Progenitor cell of endocrine pancreas (in vitro differentiated cells): ENCODE measurements around the gene CACNG7. TPM values are rescaled to one million over a fixed set of nuclear protein-coding genes. Genes with fewer than 3 reads are reported as not detected.
A peak's percentile ranks its signal among the peaks of the same experiment; 100 is the strongest.

ENCODE experiments used
- DNase-seq: peaks from one replicate; pipeline ENCODE4 v3.0.0; 2021; ENCODE audit warnings: low spot score; ENCODE audit not compliant: unreplicated experiment
- H3K27ac Mint-ChIP-seq: 2 replicates; pipeline ENCODE4 v1.8.0; 2021; ENCODE audit warnings: mild to moderate bottlenecking, moderate library complexity, mixed read lengths
- H3K27me3 Mint-ChIP-seq: 2 replicates; pipeline ENCODE4 v1.8.0; 2021; ENCODE audit warnings: mixed read lengths
- H3K36me3 Mint-ChIP-seq: 2 replicates; pipeline ENCODE4 v1.8.0; 2022; ENCODE audit warnings: mixed read lengths; ENCODE audit not compliant: insufficient read depth
- H3K4me1 Mint-ChIP-seq: 2 replicates; pipeline ENCODE4 v1.8.0; 2021; ENCODE audit warnings: low read depth, mixed read lengths
- H3K4me3 Mint-ChIP-seq: 2 replicates; pipeline ENCODE4 v1.8.0; 2021; ENCODE audit warnings: low read depth, mild to moderate bottlenecking, moderate library complexity, mixed read lengths
- H3K9me3 Mint-ChIP-seq: 2 replicates; pipeline ENCODE4 v1.8.0; 2021; ENCODE audit warnings: low read depth, mixed read lengths
- total RNA-seq: library from RNA; stranded (reverse); gene quantifications from 2 replicates; pipeline ENCODE4 v1.2.1, GENCODE V29; 2021
- TF ChIP-seq, protein P1 (sequence below): fragments of 200-600 bp; sonication (generic); IDR thresholded peaks from one replicate; pipeline ENCODE4 v1.5.0; 2021; ENCODE audit warnings: antibody characterized with exemption, mild to moderate bottlenecking; ENCODE audit not compliant: unreplicated experiment

CACNG7 gene
- total RNA-seq, 1 donor from 2014 or later = not detected

DNA sequence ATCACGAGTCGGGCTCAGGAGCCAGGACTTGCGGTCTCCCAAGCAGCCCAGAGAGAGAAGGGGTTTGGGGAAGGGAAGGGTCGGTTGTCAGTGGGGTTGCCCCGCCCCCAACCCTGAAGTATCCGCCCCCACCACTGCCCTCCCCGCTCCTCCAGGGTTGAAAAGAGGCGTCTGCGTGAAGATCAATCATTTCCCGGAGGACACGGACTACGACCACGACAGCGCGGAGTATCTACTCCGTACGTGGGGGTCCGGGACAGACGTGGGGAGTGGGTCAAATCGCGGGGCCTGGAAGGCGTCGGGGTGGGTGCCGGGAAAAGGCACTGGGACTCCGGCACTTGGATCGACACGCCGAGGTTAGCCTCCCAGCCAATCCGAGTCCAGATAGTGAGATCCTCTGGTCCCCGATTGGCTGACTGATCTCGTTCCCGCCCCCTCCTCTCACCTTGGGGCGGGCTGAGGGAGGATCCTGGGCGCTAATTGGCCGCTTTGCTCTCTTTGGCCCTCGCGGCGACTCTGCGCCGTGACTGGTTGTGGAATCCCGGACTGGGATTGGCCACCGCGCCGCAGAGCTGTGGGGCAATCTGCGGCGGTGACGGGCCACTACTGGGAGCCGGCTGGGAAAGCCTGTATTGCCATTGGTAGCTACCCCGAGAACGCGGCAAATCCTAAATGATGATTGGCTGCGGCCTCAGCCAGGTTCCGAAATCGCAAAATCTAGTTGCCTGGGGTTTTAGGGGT lies 69.1 kb downstream of the CACNG7 start:
- Mint-ChIP-seq H3K9me3 (peaks cover 3% of the 10 kb centered on the region), H3K4me1 (peaks cover 12% of the 10 kb centered on the region), H3K4me3 (peak overlapping the region; percentile 54), H3K27ac (no peak overlapping the region), H3K27me3 (peaks cover 56% of the 10 kb centered on the region), H3K36me3 (no peaks in the 10 kb centered on the region)
- DNase-seq = peak; percentile 54
- TF ChIP-seq, protein P1, sequence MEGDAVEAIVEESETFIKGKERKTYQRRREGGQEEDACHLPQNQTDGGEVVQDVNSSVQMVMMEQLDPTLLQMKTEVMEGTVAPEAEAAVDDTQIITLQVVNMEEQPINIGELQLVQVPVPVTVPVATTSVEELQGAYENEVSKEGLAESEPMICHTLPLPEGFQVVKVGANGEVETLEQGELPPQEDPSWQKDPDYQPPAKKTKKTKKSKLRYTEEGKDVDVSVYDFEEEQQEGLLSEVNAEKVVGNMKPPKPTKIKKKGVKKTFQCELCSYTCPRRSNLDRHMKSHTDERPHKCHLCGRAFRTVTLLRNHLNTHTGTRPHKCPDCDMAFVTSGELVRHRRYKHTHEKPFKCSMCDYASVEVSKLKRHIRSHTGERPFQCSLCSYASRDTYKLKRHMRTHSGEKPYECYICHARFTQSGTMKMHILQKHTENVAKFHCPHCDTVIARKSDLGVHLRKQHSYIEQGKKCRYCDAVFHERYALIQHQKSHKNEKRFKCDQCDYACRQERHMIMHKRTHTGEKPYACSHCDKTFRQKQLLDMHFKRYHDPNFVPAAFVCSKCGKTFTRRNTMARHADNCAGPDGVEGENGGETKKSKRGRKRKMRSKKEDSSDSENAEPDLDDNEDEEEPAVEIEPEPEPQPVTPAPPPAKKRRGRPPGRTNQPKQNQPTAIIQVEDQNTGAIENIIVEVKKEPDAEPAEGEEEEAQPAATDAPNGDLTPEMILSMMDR = no peak

DNA sequence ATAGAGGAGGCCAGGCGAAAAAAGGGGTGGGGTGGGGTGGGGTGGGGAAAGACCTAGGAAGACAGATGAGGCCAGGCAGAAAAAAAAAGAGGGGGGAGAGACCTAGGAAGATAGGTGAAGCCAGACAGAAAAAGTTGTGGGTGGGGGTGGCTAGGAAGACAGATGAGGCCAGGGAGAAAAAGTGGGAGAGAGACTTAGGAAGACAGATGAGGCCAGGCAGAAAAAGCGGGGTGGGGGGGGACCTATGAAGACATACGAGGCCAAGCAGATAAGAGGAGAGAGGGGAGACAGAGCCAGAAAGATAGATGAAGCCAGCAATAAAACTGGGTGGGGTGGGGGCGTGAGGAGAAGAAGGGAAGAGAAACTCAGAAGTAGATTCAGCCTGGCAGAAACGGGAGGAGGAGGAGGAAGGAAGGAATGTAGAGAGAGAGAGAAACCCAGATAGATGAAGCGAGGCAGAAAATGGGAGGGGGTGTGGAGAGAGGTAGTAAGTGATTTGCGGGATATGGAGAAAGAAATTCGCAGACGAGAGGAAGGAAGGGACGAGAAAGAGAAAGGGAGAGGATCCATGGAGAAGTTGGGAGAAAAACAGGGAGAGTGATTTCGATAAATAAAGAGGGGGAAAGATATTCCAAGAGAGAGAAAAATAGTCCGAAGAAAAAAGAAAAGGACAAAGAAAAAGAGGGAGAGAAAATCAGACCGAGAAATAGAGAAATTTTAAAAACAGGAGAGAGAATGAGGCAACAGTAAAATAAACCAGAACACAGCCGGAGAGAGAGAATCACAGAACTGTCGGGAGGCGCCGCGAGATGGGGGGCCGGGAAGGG lies 70.1 kb downstream of the CACNG7 start:
- Mint-ChIP-seq H3K27me3 (peaks cover 53% of the 10 kb centered on the region), H3K27ac (no peak overlapping the region), H3K4me1 (peaks cover 12% of the 10 kb centered on the region)

GRCh38 chr19:53980539-53981375 lies 71.7 kb downstream of the CACNG7 start:
- H3K27me3 Mint-ChIP-seq = peaks cover 48% of the 10 kb centered on the region
- peaks cover 12% of the 10 kb centered on the region for H3K4me1 Mint-ChIP-seq
- peaks cover 3% of the 10 kb centered on the region for H3K9me3 Mint-ChIP-seq
- DNase-seq = no peak
- peak overlapping the region; percentile 80 for H3K27ac Mint-ChIP-seq
- peak overlapping the region; percentile 79 for H3K4me3 Mint-ChIP-seq
- TF ChIP-seq, protein P1 = no peak
- no peaks in the 10 kb centered on the region for H3K36me3 Mint-ChIP-seq

More for the DNA sequence above, 70.1 kb downstream of the CACNG7 start:
- H3K4me3 Mint-ChIP-seq = peak overlapping the region; percentile 79
- DNase-seq = no peak
- no peaks in the 10 kb centered on the region for H3K36me3 Mint-ChIP-seq
- TF ChIP-seq, protein P1 = no peak
- H3K9me3 Mint-ChIP-seq = peaks cover 3% of the 10 kb centered on the region

DNA sequence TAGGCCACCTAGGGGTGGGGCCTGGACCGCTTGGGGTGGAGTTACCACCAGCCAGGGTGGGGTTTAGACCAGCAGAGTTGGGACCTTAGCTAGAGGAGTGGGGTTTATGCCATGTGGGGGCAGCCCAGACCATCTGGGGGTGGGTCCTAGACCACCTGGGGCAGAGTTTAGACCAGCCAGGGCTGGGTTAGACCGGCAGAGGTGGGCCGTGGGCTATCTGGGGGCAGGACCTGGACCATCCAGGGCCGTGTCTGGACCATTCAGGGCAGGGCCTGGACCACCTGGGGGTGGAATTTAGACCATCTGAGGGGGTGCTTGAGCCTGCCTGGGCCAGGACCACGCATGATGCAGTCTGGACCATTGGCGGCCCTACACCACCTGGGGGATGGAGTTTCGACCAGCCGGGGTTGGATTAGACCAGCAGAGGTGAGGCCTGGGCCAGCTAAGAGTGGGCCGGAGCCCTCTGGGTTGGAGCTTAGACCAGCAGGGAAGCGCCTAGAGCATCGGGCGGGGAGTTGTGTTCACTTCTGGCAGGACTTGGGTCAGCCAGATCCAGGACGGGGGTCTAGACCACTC lies 72.4 kb downstream of the CACNG7 start:
- Mint-ChIP-seq H3K27ac (no peak overlapping the region), H3K9me3 (peaks cover 3% of the 10 kb centered on the region), H3K27me3 (peaks cover 43% of the 10 kb centered on the region), H3K4me1 (peaks cover 12% of the 10 kb centered on the region), H3K4me3 (peak overlapping the region; percentile 49), H3K36me3 (no peaks in the 10 kb centered on the region)
- TF ChIP-seq, protein P1 = no peak
- no peak for DNase-seq
